ENCODE data around the gene PNMA8A.

- TF ChIP-seq, protein P1, sequence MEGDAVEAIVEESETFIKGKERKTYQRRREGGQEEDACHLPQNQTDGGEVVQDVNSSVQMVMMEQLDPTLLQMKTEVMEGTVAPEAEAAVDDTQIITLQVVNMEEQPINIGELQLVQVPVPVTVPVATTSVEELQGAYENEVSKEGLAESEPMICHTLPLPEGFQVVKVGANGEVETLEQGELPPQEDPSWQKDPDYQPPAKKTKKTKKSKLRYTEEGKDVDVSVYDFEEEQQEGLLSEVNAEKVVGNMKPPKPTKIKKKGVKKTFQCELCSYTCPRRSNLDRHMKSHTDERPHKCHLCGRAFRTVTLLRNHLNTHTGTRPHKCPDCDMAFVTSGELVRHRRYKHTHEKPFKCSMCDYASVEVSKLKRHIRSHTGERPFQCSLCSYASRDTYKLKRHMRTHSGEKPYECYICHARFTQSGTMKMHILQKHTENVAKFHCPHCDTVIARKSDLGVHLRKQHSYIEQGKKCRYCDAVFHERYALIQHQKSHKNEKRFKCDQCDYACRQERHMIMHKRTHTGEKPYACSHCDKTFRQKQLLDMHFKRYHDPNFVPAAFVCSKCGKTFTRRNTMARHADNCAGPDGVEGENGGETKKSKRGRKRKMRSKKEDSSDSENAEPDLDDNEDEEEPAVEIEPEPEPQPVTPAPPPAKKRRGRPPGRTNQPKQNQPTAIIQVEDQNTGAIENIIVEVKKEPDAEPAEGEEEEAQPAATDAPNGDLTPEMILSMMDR (IDR thresholded peaks at IDR 0.05; ENCODE audit: low read length), result no peak
- TF ChIP-seq EZH2 (IDR thresholded peaks at IDR 0.05; ENCODE audit: borderline replicate concordance, low read length), result no peak
Observed at GRCh38 chr19:46447824-46448223, 23.5 kb downstream of the PNMA8A start.
